Panc1 (cell line): ENCODE results near the gene CALCA. TPM values are rescaled to one million over a fixed set of nuclear protein-coding genes. Genes with fewer than 3 reads are reported as not detected.

Experiments used
- ATAC-seq: fragments of 200-7000 bp; cut with Tn5 transposase; 2 replicates; pipeline ENCODE4 v1.9.1; 2020; ENCODE audit warnings: mild to moderate bottlenecking, moderate library complexity
- BruUV-seq: library from RNA; stranded (reverse); fragments of 400-500 nt; replicated peaks from 2 replicates; lab custom pipeline; 2021; lab: Mats Ljungman, UMichigan
- CTCF ChIA-PET: fragments of 300-600 bp; sonication (Branson Sonifier 250); formaldehyde crosslinking; loops from one replicate; lab custom pipeline; 2022; ENCODE audit warnings: antibody characterized with exemption; lab: Charles Lee
- POLR2A ChIA-PET: fragments of 300-600 bp; sonication (Branson Sonifier 250); formaldehyde crosslinking; loops from one replicate; lab custom pipeline; 2022; ENCODE audit warnings: antibody characterized with exemption; lab: Charles Lee
- DNase-seq: peaks from one replicate; pipeline ENCODE4 v3.0.0-alpha.2; 2010; ENCODE audit warnings: low read depth, low spot score
- H3K27ac ChIP-seq: 2 replicates; pipeline ENCODE4 v1.5.1; 2011; ENCODE audit warnings: mild to moderate bottlenecking, low read length, inconsistent platforms
- H3K27me3 ChIP-seq: fragments of 200-500 bp; sonication (Bioruptor generic); 2 replicates; pipeline ENCODE4 v1.6.0; 2014; ENCODE audit warnings: low read length, inconsistent platforms; ENCODE audit not compliant: control insufficient read depth, insufficient read depth
- H3K36me3 ChIP-seq: fragments of 200-500 bp; sonication (Bioruptor generic); 2 replicates; pipeline ENCODE4 v1.5.1; 2014; ENCODE audit warnings: inconsistent platforms, mild to moderate bottlenecking, low read length, moderate library complexity; ENCODE audit not compliant: control insufficient read depth, insufficient read depth
- H3K4me1 ChIP-seq: 2 replicates; pipeline ENCODE4 v1.5.1; 2011; ENCODE audit warnings: inconsistent platforms, mild to moderate bottlenecking, low read length, moderate library complexity; ENCODE audit not compliant: control insufficient read depth, insufficient read depth
- H3K4me3 ChIP-seq, 2 experiments: 2 replicates each; pipeline ENCODE4 v1.5.1; 2011 to 2012; ENCODE audit warnings: low read depth in 2 of 2, low read length in 2 of 2, mild to moderate bottlenecking in 2 of 2, inconsistent platforms in 1 of 2, moderate library complexity in 1 of 2
- H3K9me3 ChIP-seq: fragments of 200-500 bp; sonication (Bioruptor generic); 2 replicates; pipeline ENCODE4 v1.5.1; 2014; ENCODE audit warnings: low read depth, mild to moderate bottlenecking, inconsistent platforms, low read length, moderate library complexity; ENCODE audit not compliant: control insufficient read depth, insufficient read depth
- POLR2AphosphoS5 ChIP-seq: IDR thresholded peaks from 2 replicates; pipeline ENCODE4 v1.6.1; 2012; ENCODE audit warnings: mild to moderate bottlenecking, low read depth, low read length, moderate library complexity
- REST ChIP-seq, 2 experiments: IDR thresholded peaks; 2 replicates each; pipeline ENCODE4 v1.6.1; 2011 to 2012; ENCODE audit warnings: low read depth in 2 of 2, control low read depth in 1 of 2, low read length in 1 of 2, mild to moderate bottlenecking in 1 of 2, moderate library complexity in 1 of 2; ENCODE audit not compliant: insufficient read depth in 1 of 2
- SIN3A ChIP-seq: IDR thresholded peaks from 2 replicates; pipeline ENCODE4 v1.6.1; 2012; ENCODE audit warnings: low read depth, mild to moderate bottlenecking, low read length, moderate library complexity, borderline replicate concordance; ENCODE audit not compliant: insufficient read depth
- TCF7L2 ChIP-seq: IDR thresholded peaks from 2 replicates; pipeline ENCODE4 v1.6.1; 2011; ENCODE audit warnings: mild to moderate bottlenecking, low read depth, low read length, inconsistent platforms
- in situ Hi-C: cut with HindIII; loops from 2 replicates; pipeline ENCODE4 v1.10.0; 2016; ENCODE audit warnings: low sequenced_read_pairs, low pct_unique_long_range_greater_than_20kb
- intact Hi-C: fragments of 100-400 bp; cut with micrococcal nuclease; formaldehyde crosslinking; loops from one replicate; pipeline ENCODE4 v1.10.0; 2022; ENCODE audit not compliant: unreplicated experiment
- total RNA-seq: library from RNA; stranded (reverse); gene quantifications from one replicate; pipeline ENCODE4 v1.2.1, GENCODE V29; 2021; ENCODE audit not compliant: unreplicated experiment
- TF ChIP-seq, protein P1 (sequence below): fragments of 450-650 bp; IDR thresholded peaks from 2 replicates; pipeline ENCODE4 v1.5.1; 2017; ENCODE audit warnings: mild to moderate bottlenecking

CALCA gene
- total RNA-seq, 1 experiment from 2014 or later, result not detected

GRCh38 chr11:15011776-15012345, 39.7 kb upstream of the CALCA start:
- no peak overlapping the region for H3K27ac ChIP-seq
- ChIA-PET CTCF (no interaction called here), POLR2A (no interaction called here)
- peaks cover 9% of the 10 kb centered on the region for H3K27me3 ChIP-seq
- DNase-seq (no peak), ATAC-seq (no peak)
- no peak for TF ChIP-seq TCF7L2
- TF ChIP-seq SIN3A, result no peak
- no peak for TF ChIP-seq POLR2AphosphoS5
- no peak for TF ChIP-seq REST (IDR thresholded peaks at IDR 0.05; ENCODE audit: insufficient read depth in 1 of 2, low read depth in 2 of 2, low read length in 1 of 2)
- TF ChIP-seq, protein P1, sequence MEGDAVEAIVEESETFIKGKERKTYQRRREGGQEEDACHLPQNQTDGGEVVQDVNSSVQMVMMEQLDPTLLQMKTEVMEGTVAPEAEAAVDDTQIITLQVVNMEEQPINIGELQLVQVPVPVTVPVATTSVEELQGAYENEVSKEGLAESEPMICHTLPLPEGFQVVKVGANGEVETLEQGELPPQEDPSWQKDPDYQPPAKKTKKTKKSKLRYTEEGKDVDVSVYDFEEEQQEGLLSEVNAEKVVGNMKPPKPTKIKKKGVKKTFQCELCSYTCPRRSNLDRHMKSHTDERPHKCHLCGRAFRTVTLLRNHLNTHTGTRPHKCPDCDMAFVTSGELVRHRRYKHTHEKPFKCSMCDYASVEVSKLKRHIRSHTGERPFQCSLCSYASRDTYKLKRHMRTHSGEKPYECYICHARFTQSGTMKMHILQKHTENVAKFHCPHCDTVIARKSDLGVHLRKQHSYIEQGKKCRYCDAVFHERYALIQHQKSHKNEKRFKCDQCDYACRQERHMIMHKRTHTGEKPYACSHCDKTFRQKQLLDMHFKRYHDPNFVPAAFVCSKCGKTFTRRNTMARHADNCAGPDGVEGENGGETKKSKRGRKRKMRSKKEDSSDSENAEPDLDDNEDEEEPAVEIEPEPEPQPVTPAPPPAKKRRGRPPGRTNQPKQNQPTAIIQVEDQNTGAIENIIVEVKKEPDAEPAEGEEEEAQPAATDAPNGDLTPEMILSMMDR, result no peak
- no peaks in the 10 kb centered on the region for H3K36me3 ChIP-seq
- in situ Hi-C loops (no loop called here), intact Hi-C loops (no loop called here)
- no peak overlapping the region for H3K4me3 ChIP-seq
- no peaks in the 10 kb centered on the region for H3K4me1 ChIP-seq
- H3K9me3 ChIP-seq, result no peaks in the 10 kb centered on the region
- no TSS peak for BruUV-seq

GRCh38 chr11:15010865-15011264, 38.7 kb upstream of the CALCA start:
- TF ChIP-seq TCF7L2, result no peak
- TF ChIP-seq SIN3A, result no peak
- no peak for TF ChIP-seq POLR2AphosphoS5
- TF ChIP-seq, protein P1, result no peak
- TF ChIP-seq REST (IDR thresholded peaks at IDR 0.05; ENCODE audit: insufficient read depth in 1 of 2, low read depth in 2 of 2, low read length in 1 of 2), result no peak
- Histone ChIP-seq H3K9me3 (no peaks in the 10 kb centered on the region), H3K27ac (no peak overlapping the region), H3K4me1 (no peaks in the 10 kb centered on the region), H3K27me3 (peaks cover 9% of the 10 kb centered on the region), H3K4me3 (no peak overlapping the region), H3K36me3 (no peaks in the 10 kb centered on the region)
- DNase-seq (no peak), ATAC-seq (no peak)
- CTCF ChIA-PET, result no interaction called here
- POLR2A ChIA-PET, result no interaction called here
- in situ Hi-C loops (no loop called here), intact Hi-C loops (no loop called here)
- BruUV-seq, result no TSS peak
